Measurements from ENCODE around the gene ZFAND2A.

DNA sequence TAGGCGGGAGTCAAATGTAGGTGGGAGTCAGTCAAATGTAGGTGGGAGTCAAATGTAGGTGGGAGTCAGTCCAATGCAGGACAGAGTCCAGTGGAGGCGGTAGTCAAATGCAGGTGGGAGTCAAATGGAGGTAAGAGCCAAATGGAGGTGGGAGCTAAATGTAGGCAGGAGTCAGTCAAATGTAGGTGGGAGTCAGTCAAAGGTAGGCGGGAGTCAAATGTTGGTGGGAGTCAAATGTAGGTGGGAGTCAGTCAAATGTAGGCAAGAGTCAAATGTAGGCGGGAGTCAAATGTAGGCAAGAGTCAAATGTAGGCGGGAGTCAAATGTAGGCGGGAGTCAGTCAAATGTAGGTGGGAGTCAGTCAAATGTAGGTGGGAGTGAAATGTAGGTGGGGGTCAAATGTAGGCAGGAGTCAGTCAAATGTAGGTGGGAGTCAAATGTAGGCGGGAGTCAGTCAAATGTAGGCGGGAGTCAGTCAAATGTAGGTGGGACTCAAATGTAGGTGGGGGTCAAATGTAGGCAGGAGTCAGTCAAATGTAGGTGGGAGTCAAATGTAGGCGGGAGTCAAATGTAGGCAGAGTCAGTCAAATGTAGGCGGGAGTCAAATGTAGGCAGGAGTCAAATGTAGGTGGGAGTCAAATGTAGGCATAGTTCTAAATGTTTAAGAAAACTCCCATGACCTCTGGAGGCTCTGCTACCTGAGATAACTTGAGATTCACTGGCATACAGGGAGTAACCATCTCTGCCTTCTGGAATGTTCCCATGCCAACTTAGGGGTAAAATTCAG, 30.2 kb upstream of the ZFAND2A start:
- TF ChIP-seq, protein P1, sequence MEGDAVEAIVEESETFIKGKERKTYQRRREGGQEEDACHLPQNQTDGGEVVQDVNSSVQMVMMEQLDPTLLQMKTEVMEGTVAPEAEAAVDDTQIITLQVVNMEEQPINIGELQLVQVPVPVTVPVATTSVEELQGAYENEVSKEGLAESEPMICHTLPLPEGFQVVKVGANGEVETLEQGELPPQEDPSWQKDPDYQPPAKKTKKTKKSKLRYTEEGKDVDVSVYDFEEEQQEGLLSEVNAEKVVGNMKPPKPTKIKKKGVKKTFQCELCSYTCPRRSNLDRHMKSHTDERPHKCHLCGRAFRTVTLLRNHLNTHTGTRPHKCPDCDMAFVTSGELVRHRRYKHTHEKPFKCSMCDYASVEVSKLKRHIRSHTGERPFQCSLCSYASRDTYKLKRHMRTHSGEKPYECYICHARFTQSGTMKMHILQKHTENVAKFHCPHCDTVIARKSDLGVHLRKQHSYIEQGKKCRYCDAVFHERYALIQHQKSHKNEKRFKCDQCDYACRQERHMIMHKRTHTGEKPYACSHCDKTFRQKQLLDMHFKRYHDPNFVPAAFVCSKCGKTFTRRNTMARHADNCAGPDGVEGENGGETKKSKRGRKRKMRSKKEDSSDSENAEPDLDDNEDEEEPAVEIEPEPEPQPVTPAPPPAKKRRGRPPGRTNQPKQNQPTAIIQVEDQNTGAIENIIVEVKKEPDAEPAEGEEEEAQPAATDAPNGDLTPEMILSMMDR (IDR thresholded peaks at IDR 0.05) = no peak
- TF ChIP-seq POLR2AphosphoS5 (IDR thresholded peaks at IDR 0.05) (no peak), POLR2A (IDR thresholded peaks at IDR 0.05) (no peak), EP300 (IDR thresholded peaks at IDR 0.05) (no peak)

All from sigmoid colon (tissue), 4 donors.